Measurements from ENCODE around the gene CPXM1. TPM values are rescaled to one million over a fixed set of nuclear protein-coding genes. Genes with fewer than 3 reads are reported as not detected.

Gene CPXM1
- total and polyA plus RNA-seq, 9 of the 15 experiments (the other 6 are each of a cell fraction or from before 2014, with no cell fraction given), result 0.04 to 1.1 (median 0.37) TPM; not detected in 2

- TF ChIP-seq BCLAF1 (IDR thresholded peaks at IDR 0.05; ENCODE audit: borderline replicate concordance in 1 of 2, control insufficient read depth in 1 of 2, low read depth in 2 of 2, low read length in 1 of 2) (no peak), ZNF79 (CRISPR knock-in tag; IDR thresholded peaks at IDR 0.05; ENCODE audit: low read depth) (no peak), ATF2 (CRISPR knock-in tag; IDR thresholded peaks at IDR 0.05) (no peak), ZKSCAN8 (CRISPR knock-in tag; IDR thresholded peaks at IDR 0.05) (no peak), NR2F6 (CRISPR knock-in tag; IDR thresholded peaks at IDR 0.05) (no peak)
- TF ChIP-seq, protein P1, sequence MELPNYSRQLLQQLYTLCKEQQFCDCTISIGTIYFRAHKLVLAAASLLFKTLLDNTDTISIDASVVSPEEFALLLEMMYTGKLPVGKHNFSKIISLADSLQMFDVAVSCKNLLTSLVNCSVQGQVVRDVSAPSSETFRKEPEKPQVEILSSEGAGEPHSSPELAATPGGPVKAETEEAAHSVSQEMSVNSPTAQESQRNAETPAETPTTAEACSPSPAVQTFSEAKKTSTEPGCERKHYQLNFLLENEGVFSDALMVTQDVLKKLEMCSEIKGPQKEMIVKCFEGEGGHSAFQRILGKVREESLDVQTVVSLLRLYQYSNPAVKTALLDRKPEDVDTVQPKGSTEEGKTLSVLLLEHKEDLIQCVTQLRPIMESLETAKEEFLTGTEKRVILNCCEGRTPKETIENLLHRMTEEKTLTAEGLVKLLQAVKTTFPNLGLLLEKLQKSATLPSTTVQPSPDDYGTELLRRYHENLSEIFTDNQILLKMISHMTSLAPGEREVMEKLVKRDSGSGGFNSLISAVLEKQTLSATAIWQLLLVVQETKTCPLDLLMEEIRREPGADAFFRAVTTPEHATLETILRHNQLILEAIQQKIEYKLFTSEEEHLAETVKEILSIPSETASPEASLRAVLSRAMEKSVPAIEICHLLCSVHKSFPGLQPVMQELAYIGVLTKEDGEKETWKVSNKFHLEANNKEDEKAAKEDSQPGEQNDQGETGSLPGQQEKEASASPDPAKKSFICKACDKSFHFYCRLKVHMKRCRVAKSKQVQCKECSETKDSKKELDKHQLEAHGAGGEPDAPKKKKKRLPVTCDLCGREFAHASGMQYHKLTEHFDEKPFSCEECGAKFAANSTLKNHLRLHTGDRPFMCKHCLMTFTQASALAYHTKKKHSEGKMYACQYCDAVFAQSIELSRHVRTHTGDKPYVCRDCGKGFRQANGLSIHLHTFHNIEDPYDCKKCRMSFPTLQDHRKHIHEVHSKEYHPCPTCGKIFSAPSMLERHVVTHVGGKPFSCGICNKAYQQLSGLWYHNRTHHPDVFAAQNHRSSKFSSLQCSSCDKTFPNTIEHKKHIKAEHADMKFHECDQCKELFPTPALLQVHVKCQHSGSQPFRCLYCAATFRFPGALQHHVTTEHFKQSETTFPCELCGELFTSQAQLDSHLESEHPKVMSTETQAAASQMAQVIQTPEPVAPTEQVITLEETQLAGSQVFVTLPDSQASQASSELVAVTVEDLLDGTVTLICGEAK (IDR thresholded peaks at IDR 0.05), result no peak
- TF ChIP-seq, protein P1 (CRISPR knock-in tag; IDR thresholded peaks at IDR 0.05), result no peak
These were observed 41.3 kb downstream of the CPXM1 start (continued) for GRCh38 chr20:2759143-2759542.

Data from K562 (cell line).